NCI-H82 (cell line): ENCODE data around the gene RTP5.
A peak's percentile ranks its signal among the peaks of the same experiment; 100 is the strongest.

Experiments used
- DNase-seq: peaks from one replicate; lab custom pipeline; 2025; lab: John Stamatoyannopoulos, UW

Gene RTP5

GRCh38 chr2:241887806-241888522 lies 18.4 kb downstream of the RTP5 start:
- DNase-seq: no peak

- DNase-seq: no peak
These were observed 19.1 kb downstream of the RTP5 start for GRCh38 chr2:241888641-241889040.

- DNase-seq: no peak
These were observed 21.2 kb downstream of the RTP5 start for GRCh38 chr2:241890524-241891235.

GRCh38 chr2:241891315-241891987 lies 21.9 kb downstream of the RTP5 start:
- no peak for DNase-seq

- DNase-seq: no peak
These were observed 22.4 kb downstream of the RTP5 start for GRCh38 chr2:241891988-241892298.

GRCh38 chr2:241892299-241893137 lies 23.0 kb downstream of the RTP5 start:
- DNase-seq: peak; percentile 63

- DNase-seq: no peak
These were observed 23.7 kb downstream of the RTP5 start for GRCh38 chr2:241893265-241893664.

GRCh38 chr2:241894056-241894641 lies 24.6 kb downstream of the RTP5 start:
- DNase-seq: no peak

- DNase-seq: no peak
These were observed 25.3 kb downstream of the RTP5 start for GRCh38 chr2:241894681-241895426.

GRCh38 chr2:241895427-241895711 lies 25.8 kb downstream of the RTP5 start:
- DNase-seq: no peak

- DNase-seq: peak; percentile 40
These were observed 26.4 kb downstream of the RTP5 start for GRCh38 chr2:241895712-241896641.

- no peak for DNase-seq
These were observed 27.2 kb downstream of the RTP5 start for GRCh38 chr2:241896746-241897201.

GRCh38 chr2:241897231-241897916 lies 27.8 kb downstream of the RTP5 start:
- DNase-seq: no peak

GRCh38 chr2:241898463-241899270 lies 29.1 kb downstream of the RTP5 start:
- no peak for DNase-seq

- DNase-seq: no peak
These were observed 30.9 kb downstream of the RTP5 start for GRCh38 chr2:241900251-241901017.

- DNase-seq: no peak
These were observed 31.5 kb downstream of the RTP5 start for GRCh38 chr2:241901018-241901380.

- no peak for DNase-seq
These were observed 32.2 kb downstream of the RTP5 start for GRCh38 chr2:241901500-241902351.
